Esophagus squamous epithelium (tissue), 5 donors: ENCODE data around the gene CCDC51. TPM values are rescaled to one million over a fixed set of nuclear protein-coding genes. Genes with fewer than 3 reads are reported as not detected.

Experiments
- DNase-seq: peaks from one replicate; lab custom pipeline; 2025; lab: John Stamatoyannopoulos, UW
- H3K27ac ChIP-seq, 4 donors: fragments of 200-600 bp; sonication (generic); one replicate each; pipeline ENCODE4 v1.5.1; 2016 to 2019; ENCODE audit warnings: mild to moderate bottlenecking in 1 of 4
- H3K27me3 ChIP-seq, 4 donors: fragments of 200-600 bp; sonication (generic); 1 replicate in 3 of 4; 2 replicates in 1 of 4; pipeline versions ENCODE4 v1.5.1 to v1.6.0; 2017 to 2021; ENCODE audit warnings: antibody characterized with exemption in 1 of 4
- H3K36me3 ChIP-seq, 3 donors: fragments of 200-600 bp; sonication (generic); one replicate each; pipeline ENCODE4 v1.5.1; 2016 to 2019
- H3K4me1 ChIP-seq, 3 donors: fragments of 200-600 bp; sonication (generic); one replicate each; pipeline ENCODE4 v1.5.1; 2017 to 2019
- H3K4me3 ChIP-seq, 4 donors: fragments of 200-600 bp; sonication (generic); 1 replicate in 3 of 4; 2 replicates in 1 of 4; pipeline ENCODE4 v1.5.1; 2016 to 2019; ENCODE audit warnings: mild to moderate bottlenecking in 2 of 4, moderate library complexity in 1 of 4
- H3K9me3 ChIP-seq, 3 donors: fragments of 200-600 bp; sonication (generic); one replicate each; pipeline ENCODE4 v1.5.1; 2016 to 2019
- POLR2A ChIP-seq, 4 donors: fragments of 450-650 bp; IDR thresholded peaks; one replicate each; pipeline ENCODE4 v1.6.1; 2017; ENCODE audit warnings: antibody characterized with exemption in 4 of 4, mild to moderate bottlenecking in 4 of 4, moderate library complexity in 3 of 4
- WGBS, 2 donors: methylation state at CpG; one replicate each; pipeline ENCODE4 v1.1.5; 2018; 5-methylcytosine and 5-hydroxymethylcytosine counted together
- intact Hi-C: fragments of 100-400 bp; cut with DNase I; formaldehyde crosslinking; loops from one replicate; pipeline ENCODE4 v1.15.0; 2022
- total RNA-seq, 4 donors: library from RNA; depleted of rRNA; stranded (reverse); fragments of >200 nt; gene quantifications; one replicate each; pipeline ENCODE4 v1.1.0, GENCODE V29; 2016
- TF ChIP-seq, protein P1 (sequence below), 6 experiments: fragments of 450-650 bp in 4 of 6; fragments of 200-600 bp in 2 of 6; sonication (generic) in 2 of 6; IDR thresholded peaks; one replicate each; pipeline ENCODE4 v1.5.1; 2016 to 2019; ENCODE audit warnings: antibody characterized with exemption in 6 of 6, mild to moderate bottlenecking in 4 of 6, moderate library complexity in 4 of 6
- donor health status: DM: yes; HTN: yes; CAD: no.

The CCDC51 gene
- total RNA-seq, 4 donors from 2014 or later: 15.1 to 31.3 (median 18.2) TPM

DNA sequence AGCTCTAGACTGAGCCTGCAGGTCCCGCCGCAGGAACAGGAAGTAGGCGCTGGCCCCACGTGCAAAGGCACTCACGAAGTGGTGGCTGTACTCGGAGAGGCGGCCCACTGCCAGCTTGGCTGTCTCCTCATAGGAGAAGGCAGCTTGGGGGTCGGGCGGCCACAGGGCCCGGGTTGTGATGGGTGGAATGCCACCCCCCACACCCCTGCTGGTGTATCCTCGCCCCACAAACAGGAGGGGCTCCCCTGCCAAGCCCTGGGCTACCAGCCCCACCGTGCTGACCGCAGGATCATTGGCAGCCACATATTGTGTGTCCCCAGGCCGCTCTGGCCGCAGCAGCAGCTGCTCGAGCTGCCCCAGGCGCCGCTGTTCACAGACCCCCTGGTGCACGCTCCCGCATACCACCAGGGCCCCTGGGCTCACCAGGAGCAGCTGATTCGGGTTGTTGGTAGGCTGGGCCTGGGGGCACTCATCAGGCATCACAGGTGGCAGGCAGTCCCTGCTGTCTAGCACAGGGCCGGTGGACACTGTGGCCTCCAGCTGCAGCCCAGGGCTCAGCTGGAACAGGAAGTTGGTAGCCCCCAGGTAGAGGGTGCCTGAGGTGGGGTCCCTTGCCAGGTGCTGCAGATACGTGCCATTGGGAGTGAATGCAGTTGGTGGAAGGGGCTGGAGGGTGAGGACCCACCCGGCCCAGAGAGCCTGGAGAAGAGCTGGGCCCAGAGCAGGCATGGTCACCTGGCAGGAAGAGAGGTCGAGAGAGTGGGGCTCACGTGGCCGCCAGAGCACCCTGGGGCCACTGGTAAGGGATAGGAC is 15.8 kb downstream of the CCDC51 start:
- TF ChIP-seq, protein P1, sequence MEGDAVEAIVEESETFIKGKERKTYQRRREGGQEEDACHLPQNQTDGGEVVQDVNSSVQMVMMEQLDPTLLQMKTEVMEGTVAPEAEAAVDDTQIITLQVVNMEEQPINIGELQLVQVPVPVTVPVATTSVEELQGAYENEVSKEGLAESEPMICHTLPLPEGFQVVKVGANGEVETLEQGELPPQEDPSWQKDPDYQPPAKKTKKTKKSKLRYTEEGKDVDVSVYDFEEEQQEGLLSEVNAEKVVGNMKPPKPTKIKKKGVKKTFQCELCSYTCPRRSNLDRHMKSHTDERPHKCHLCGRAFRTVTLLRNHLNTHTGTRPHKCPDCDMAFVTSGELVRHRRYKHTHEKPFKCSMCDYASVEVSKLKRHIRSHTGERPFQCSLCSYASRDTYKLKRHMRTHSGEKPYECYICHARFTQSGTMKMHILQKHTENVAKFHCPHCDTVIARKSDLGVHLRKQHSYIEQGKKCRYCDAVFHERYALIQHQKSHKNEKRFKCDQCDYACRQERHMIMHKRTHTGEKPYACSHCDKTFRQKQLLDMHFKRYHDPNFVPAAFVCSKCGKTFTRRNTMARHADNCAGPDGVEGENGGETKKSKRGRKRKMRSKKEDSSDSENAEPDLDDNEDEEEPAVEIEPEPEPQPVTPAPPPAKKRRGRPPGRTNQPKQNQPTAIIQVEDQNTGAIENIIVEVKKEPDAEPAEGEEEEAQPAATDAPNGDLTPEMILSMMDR (IDR thresholded peaks at IDR 0.05): no peak
- peaks cover 41 to 82% (median 54%) of the 10 kb centered on the region in 3 donors for H3K4me1 ChIP-seq

GRCh38 chr3:48423241-48423882 is 16.6 kb downstream of the CCDC51 start:
- Histone ChIP-seq H3K4me3 (no peak overlapping the region), H3K4me1 (peaks cover 41 to 76% (median 54%) of the 10 kb centered on the region in 3 donors), H3K9me3 (no peaks in the 10 kb centered on the region), H3K27me3 (no peaks in the 10 kb centered on the region), H3K36me3 (peaks cover 29 to 70% (median 34%) of the 10 kb centered on the region in 3 donors), H3K27ac (peak overlapping the region in 2 of 4 donors; percentile 58 to 67)
- intact Hi-C loops: no loop called here
- no peak for DNase-seq
- 71 to 82% methylated on average over 12 to 13 of the region's 25 CpGs for WGBS, 2 donors
- TF ChIP-seq, protein P1 (IDR thresholded peaks at IDR 0.05): no peak
- TF ChIP-seq POLR2A (IDR thresholded peaks at IDR 0.05): no peak

More for the DNA sequence above, 15.8 kb downstream of the CCDC51 start:
- Histone ChIP-seq H3K27me3 (no peaks in the 10 kb centered on the region), H3K4me3 (no peak overlapping the region), H3K9me3 (no peaks in the 10 kb centered on the region), H3K36me3 (peaks cover 23 to 63% (median 28%) of the 10 kb centered on the region in 3 donors), H3K27ac (peak overlapping the region in 3 of 4 donors; percentile 96 to 98 (median 96))
- DNase-seq: no peak
- intact Hi-C loops: no loop called here
- 78% methylated on average over 5 of the region's 27 CpGs; no CpG with 5 or more reads in 1 of the 2 donors for WGBS, 2 donors

- Histone ChIP-seq H3K9me3 (no peaks in the 10 kb centered on the region), H3K4me1 (peaks cover 41 to 70% (median 53%) of the 10 kb centered on the region in 3 donors), H3K27ac (peak overlapping the region in 3 of 4 donors; percentile 41 to 67 (median 58)), H3K36me3 (peaks cover 33 to 77% (median 41%) of the 10 kb centered on the region in 3 donors), H3K27me3 (no peaks in the 10 kb centered on the region), H3K4me3 (no peak overlapping the region)
- TF ChIP-seq, protein P1 (IDR thresholded peaks at IDR 0.05): no peak
- no peak for TF ChIP-seq POLR2A (IDR thresholded peaks at IDR 0.05)
- WGBS, 2 donors: 78 to 95% methylated on average over 4 to 8 of the region's 8 CpGs
- DNase-seq: no peak
- intact Hi-C loops: no loop called here
Measured at GRCh38 chr3:48422681-48423080, 17.2 kb downstream of the CCDC51 start.

GRCh38 chr3:48422272-48422671 is 17.6 kb downstream of the CCDC51 start:
- no peak for DNase-seq
- H3K36me3 ChIP-seq: peaks cover 37 to 81% (median 41%) of the 10 kb centered on the region in 3 donors
- TF ChIP-seq, protein P1 (IDR thresholded peaks at IDR 0.05): peak in 1 of 6 experiments; percentile 7
- TF ChIP-seq POLR2A (IDR thresholded peaks at IDR 0.05): no peak
- H3K4me1 ChIP-seq: peaks cover 41 to 65% (median 49%) of the 10 kb centered on the region in 3 donors
- no peaks in the 10 kb centered on the region for H3K9me3 ChIP-seq
- H3K27me3 ChIP-seq: no peaks in the 10 kb centered on the region
- WGBS, 2 donors: 61% methylated on average over 3 of the region's 3 CpGs; no CpG with 5 or more reads in 1 of the 2 donors
- H3K4me3 ChIP-seq: no peak overlapping the region
- intact Hi-C loops: no loop called here
- H3K27ac ChIP-seq: peak overlapping the region in 3 of 4 donors; percentile 41 to 67 (median 58)
